ENCODE results near the gene NUDT9. TPM values are rescaled to one million over a fixed set of nuclear protein-coding genes. Genes with fewer than 3 reads are reported as not detected.
A peak's percentile ranks its signal among the peaks of the same experiment; 100 is the strongest.
"Not testable (repeated sequence)": the region's sequence is repeated elsewhere in the genome, so short reads cannot be mapped to it uniquely, and the experiment has no call there.

Gene NUDT9
- total RNA-seq, 4 donors from 2014 or later: 14.7 to 19.1 (median 17.1) TPM

GRCh38 chr4:87390891-87391575, 31.3 kb upstream of the NUDT9 start, which contains the start of gene HSD17B11:
TSS of gene HSD17B11 (minus strand) at chr4:87391188. CDS start at chr4:87391070, 118 bp downstream.
- intact Hi-C loops (cut with DNase I): no loop called here
- 0 to 1% methylated on average over 20 to 31 of the region's 32 CpGs for WGBS, 2 donors
- H3K4me1 ChIP-seq: peaks cover 0 to 47% (median 6%) of the 10 kb centered on the region in 3 donors

GRCh38 chr4:87391576-87392054, 30.8 kb upstream of the NUDT9 start:
- no peaks in the 10 kb centered on the region for H3K27me3 ChIP-seq
- peaks cover 0 to 47% (median 6%) of the 10 kb centered on the region in 3 donors for H3K4me1 ChIP-seq
- 8 to 13% methylated on average over 15 to 16 of the region's 16 CpGs for WGBS, 2 donors
- no peaks in the 10 kb centered on the region for H3K9me3 ChIP-seq
- no peak for DNase-seq
- no peak for TF ChIP-seq POLR2A (IDR thresholded peaks at IDR 0.05)
- TF ChIP-seq CTCF (IDR thresholded peaks at IDR 0.05): peak in 1 of 6 experiments; percentile 0
- intact Hi-C loops (cut with DNase I): no loop called here
- H3K27ac ChIP-seq: peak overlapping the region; percentile 72 to 89 (median 88)
- H3K36me3 ChIP-seq: no peaks in the 10 kb centered on the region
- peak overlapping the region; percentile 47 to 74 (median 64) for H3K4me3 ChIP-seq

More at GRCh38 chr4:87390891-87391575, 31.3 kb upstream of the NUDT9 start, which contains the start of gene HSD17B11:
- no peaks in the 10 kb centered on the region for H3K27me3 ChIP-seq
- H3K4me3 ChIP-seq: peak within 1 kb of the TSS; percentile 47 to 74 (median 64)
- no peaks in the 10 kb centered on the region for H3K36me3 ChIP-seq
- peak; percentile 50 for DNase-seq
- H3K27ac ChIP-seq: peak within 1 kb of the TSS; percentile 72 to 89 (median 88)
- H3K9me3 ChIP-seq: no peaks in the 10 kb centered on the region
- TF ChIP-seq POLR2A (IDR thresholded peaks at IDR 0.05) (peak in 2 of 4 donors; percentile 69 to 89), CTCF (IDR thresholded peaks at IDR 0.05) (peak in 1 of 6 experiments; percentile 9)

GRCh38 chr4:87392183-87392582, 30.2 kb upstream of the NUDT9 start:
- Histone ChIP-seq H3K27ac (peak overlapping the region in 2 of 4 donors; percentile 88 to 89), H3K4me1 (peaks cover 0 to 41% (median 6%) of the 10 kb centered on the region in 3 donors), H3K9me3 (no peaks in the 10 kb centered on the region), H3K4me3 (no peak overlapping the region), H3K36me3 (no peaks in the 10 kb centered on the region), H3K27me3 (no peaks in the 10 kb centered on the region)
- WGBS, 2 donors: 81 to 92% methylated on average over 3 of the region's 3 CpGs
- TF ChIP-seq CTCF (IDR thresholded peaks at IDR 0.05) (no peak), POLR2A (IDR thresholded peaks at IDR 0.05) (no peak)
- no peak for DNase-seq
- intact Hi-C loops (cut with DNase I): no loop called here

- H3K9me3 ChIP-seq; DNase-seq; H3K27me3 ChIP-seq; H3K4me3 ChIP-seq; H3K36me3 ChIP-seq; H3K27ac ChIP-seq; intact Hi-C loops (cut with DNase I): not testable (repeated sequence)
- peaks cover 0 to 15% (median 0%) of the 10 kb centered on the region in 3 donors for H3K4me1 ChIP-seq
- WGBS, 2 donors: 86 to 94% methylated on average over 14 to 21 of the region's 23 CpGs
Measured at GRCh38 chr4:87395073-87395472, 27.3 kb upstream of the NUDT9 start.

- H3K4me1 ChIP-seq; intact Hi-C loops (cut with DNase I); H3K4me3 ChIP-seq; DNase-seq; H3K36me3 ChIP-seq; H3K27ac ChIP-seq; H3K9me3 ChIP-seq; H3K27me3 ChIP-seq: not testable (repeated sequence)
- WGBS, 2 donors: no CpG with 5 or more reads among the region's 20 CpGs
Measured at GRCh38 chr4:87395851-87396250, 26.5 kb upstream of the NUDT9 start.

GRCh38 chr4:87399148-87399547, 23.2 kb upstream of the NUDT9 start:
- Histone ChIP-seq H3K27ac (no peak overlapping the region), H3K27me3 (no peaks in the 10 kb centered on the region), H3K4me1 (peaks cover 0 to 7% (median 0%) of the 10 kb centered on the region in 3 donors), H3K36me3 (no peaks in the 10 kb centered on the region), H3K4me3 (no peak overlapping the region), H3K9me3 (no peaks in the 10 kb centered on the region)
- intact Hi-C loops (cut with DNase I): no loop called here
- TF ChIP-seq CTCF (IDR thresholded peaks at IDR 0.05): no peak
- no peak for TF ChIP-seq POLR2A (IDR thresholded peaks at IDR 0.05)
- WGBS, 2 donors: 83 to 94% methylated on average over 2 to 3 of the region's 3 CpGs
- DNase-seq: no peak

All from esophagus squamous epithelium (tissue), 5 donors.